Fibroblast of the aortic adventitia (primary cell): ENCODE measurements around the gene METRN. TPM values are rescaled to one million over a fixed set of nuclear protein-coding genes. Genes with fewer than 3 reads are reported as not detected.
"Not testable (repeated sequence)": the region's sequence is repeated elsewhere in the genome, so short reads cannot be mapped to it uniquely, and the experiment has no call there.

Experiments
- DNase-seq: peaks from one replicate; pipeline ENCODE4 v3.0.0-alpha.2; 2010; ENCODE audit warnings: low read depth
- H3K4me3 ChIP-seq: 2 replicates; pipeline ENCODE4 v1.5.1; 2011; ENCODE audit warnings: low read depth, mild to moderate bottlenecking, control low read depth, low read length, moderate library complexity
- CTCF ChIP-seq: IDR thresholded peaks from 2 replicates; pipeline ENCODE4 v1.5.1; 2011; ENCODE audit warnings: mild to moderate bottlenecking, low read length, control low read depth, inconsistent platforms; ENCODE audit not compliant: insufficient read depth
- total RNA-seq: library from RNA; depleted of rRNA; stranded (reverse); fragments of >200 nt; gene quantifications from 2 replicates; pipeline ENCODE4 v1.2.3, GENCODE V29; 2012; ENCODE audit warnings: low replicate concordance

The METRN gene
- total RNA-seq, 1 donor: 30.7 TPM

DNA sequence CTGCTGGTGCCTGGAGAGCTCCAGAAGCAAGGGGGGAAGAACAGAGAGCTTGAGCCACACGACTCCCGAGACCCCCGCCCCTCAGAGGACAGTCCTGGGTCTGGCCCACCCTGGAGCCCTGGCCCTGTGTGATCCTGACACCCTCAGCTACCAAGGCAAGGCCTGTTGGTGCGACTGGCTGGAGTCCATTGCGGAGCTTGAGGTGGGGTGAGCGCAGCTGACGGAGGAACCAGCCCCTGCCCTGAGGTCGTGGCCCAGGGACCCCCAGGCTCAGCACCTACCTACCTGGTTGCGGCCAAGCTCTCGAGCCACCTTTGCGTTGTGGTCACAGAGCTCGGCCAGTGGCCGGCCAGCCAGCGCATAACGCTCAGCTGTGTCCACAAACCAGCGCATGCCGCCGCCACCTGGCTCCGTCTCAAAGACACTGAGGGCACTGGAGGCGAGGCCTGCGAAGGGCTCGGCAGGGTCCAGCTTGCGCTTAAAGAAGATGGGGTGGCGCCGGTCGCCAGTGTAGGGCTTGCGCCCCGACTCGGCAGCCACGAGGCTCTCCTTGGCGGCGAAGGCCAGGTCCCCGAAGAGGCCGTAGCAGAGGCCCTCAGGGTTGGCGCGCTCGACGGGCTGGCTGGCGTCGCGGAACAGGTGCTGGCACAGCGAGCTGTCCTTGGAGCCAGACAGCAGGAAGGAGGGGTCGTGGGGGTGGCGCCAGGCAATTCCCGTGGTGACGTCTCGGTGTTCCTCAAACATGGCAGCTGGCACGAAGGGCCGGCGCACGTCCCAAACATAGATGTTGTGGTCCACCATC, 28.3 kb upstream of the METRN start:
- no peak for TF ChIP-seq CTCF
- no peak for DNase-seq
- no peak overlapping the region for H3K4me3 ChIP-seq

DNA sequence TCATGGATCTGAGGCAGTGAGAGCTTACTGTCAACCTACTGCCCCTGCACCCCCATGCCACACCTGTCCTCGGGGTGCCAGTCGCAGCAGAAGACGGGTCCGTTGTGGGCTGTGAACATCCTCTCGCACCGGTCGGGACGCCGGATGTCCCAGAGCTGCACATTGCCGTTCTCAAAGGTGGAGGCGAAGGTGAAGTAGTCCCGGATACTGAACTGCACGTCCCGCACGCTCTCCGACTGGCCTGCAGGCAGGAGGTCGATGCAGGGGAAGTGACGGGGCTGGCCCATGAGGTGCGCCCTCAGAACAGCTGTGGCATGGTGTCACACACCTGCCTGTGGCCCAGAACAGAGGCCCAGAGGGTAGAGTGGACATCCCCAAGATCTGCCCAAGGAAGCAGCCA, 27.4 kb upstream of the METRN start:
- no peak for TF ChIP-seq CTCF
- no peak for DNase-seq
- H3K4me3 ChIP-seq: no peak overlapping the region

DNA sequence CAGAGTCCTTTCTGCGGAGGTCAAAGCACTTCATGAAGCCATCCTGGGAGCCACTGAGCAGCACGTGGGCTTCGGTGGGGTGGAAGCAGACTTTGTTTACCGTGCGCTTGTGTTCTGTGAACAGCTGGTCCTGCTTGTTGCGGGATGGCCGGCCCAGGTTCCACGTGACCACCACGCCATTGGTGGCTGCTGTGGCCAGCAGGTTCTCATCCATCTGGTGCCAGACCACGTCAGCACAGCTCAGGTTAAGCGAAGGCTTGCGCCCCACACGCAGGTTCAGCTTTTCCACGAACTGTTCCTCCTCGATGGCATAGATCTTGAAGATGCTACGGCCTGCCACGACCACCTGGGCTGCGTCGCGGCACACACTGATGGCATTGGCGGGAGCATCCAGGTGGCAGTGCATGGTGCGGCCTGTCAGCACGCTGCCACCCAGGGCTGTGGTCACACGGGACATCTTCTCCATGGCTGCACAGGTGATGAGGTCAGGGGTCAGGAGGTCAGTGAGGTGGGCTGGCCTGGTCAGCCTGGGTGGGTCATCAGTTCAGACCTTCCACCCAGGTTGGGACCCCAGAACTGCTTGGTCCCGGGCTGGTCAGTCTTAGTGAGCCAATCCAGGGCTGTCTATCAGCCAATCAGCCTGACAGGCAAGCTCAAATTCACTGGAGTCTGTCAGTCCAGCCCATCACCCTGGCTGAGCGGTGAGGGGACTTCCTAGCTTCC, 25.6 kb upstream of the METRN start:
- no peak for DNase-seq
- no peak for TF ChIP-seq CTCF
- peak overlapping the region; percentile 81 for H3K4me3 ChIP-seq

DNA sequence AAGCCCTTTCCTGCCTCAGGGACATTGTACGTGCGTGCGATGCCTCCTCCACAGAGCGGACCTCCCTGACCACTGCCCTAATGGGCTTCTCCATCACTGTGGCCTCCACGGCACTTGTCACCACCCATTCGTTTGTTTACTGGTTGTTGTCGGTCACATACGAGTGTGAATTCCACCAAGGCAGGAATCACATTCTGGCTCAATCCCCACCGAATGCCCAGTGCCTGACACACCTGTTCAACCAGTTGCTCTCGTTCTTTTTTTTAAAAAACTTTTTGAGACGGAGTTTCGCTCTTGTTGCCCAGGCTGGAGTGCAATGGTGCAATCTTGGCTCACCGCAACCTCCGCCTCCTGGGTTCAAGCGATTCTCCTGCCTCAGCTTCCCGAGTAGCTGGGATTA, 23.7 kb upstream of the METRN start:
- not testable (repeated sequence) for H3K4me3 ChIP-seq, DNase-seq

DNA sequence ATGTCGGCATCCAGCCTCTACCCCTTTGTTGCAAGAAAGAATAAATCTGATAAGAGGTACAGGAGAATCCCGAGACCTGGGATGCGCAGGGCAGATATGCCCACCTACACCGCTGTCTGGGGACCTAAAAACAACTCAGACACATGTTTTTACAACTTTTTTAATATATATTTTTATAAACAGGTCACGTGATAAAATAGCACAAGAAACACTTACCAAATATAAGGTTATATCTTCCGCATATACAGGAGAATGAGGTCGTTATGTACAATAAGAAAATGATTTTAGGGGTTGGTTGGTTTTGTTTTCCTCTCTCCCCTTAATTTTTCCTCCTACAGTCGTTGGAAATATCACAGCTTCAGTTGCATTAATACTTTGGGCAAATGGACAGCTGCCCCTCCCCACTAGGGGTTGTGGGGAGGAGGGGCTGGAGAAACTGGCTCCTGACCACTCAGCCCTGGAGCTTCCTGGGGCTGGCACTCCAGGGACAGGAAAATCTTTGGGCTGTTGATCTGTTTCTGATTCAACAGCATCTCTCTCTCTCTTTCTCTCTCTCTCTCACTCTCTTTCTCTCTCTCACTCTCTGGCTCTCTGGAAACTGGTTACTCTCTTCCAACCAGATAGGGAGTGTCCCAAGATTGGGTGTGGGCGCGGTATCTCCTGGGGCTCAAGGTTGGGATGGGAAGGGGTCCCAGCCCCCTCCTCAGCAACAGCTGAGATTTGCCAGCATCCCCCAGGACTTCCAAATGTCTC, 22.4 kb upstream of the METRN start:
- DNase-seq: no peak
- H3K4me3 ChIP-seq: no peak overlapping the region
- no peak for TF ChIP-seq CTCF

DNA sequence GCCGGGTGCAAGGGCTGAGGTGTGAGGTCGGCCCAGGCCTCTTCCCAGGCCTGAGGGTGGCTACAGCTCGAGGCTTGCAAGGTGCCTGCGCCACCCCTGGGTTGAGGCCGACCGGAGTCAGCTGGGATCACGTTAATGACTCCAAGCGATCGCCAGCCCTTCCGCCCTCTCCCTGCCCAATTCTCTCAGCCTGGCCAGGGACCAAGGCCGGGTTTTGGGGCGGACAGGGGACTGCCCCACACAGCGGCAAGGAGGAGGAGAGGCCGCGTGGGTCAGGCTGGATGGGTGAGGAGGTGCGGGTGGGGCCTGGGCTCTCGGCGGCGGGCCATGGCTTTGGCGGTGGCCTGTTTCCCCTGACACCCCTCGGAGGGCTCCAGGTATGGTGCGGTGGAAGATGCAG, 21.6 kb upstream of the METRN start:
- H3K4me3 ChIP-seq: no peak overlapping the region
- DNase-seq: no peak
- no peak for TF ChIP-seq CTCF

GRCh38 chr16:693766-694165, 21.2 kb upstream of the METRN start:
- TF ChIP-seq CTCF: no peak

More at GRCh38 chr16:693766-694165, 21.2 kb upstream of the METRN start:
- DNase-seq: no peak
- H3K4me3 ChIP-seq: no peak overlapping the region
